ENCODE data around the gene NCOR1. TPM values are rescaled to one million over a fixed set of nuclear protein-coding genes. Genes with fewer than 3 reads are reported as not detected.

NCOR1 gene
- total RNA-seq, 1 donor from 2014 or later, result 96.1 TPM

DNA sequence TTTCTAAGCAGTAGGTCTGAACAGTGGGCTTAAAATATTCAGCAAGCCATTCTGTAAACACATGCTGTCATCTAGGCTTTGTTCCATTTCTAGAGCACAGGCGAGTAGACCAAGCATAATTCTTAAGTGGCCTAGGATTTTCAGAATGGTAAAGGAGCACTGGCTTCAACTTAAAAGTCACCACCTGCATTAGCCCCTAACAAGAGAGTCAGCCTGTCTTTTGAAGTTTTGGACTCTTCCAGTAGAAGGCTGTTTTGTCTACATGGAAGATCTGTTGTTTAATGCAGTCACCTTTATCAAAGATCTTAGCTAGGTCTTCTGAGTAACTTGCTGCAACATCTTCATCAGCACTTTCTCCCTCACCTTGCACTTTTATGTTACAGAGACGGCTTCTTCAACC, 179.1 kb downstream of the NCOR1 start:
- DNase-seq (ENCODE audit: low read depth, low spot score), result no peak

DNA sequence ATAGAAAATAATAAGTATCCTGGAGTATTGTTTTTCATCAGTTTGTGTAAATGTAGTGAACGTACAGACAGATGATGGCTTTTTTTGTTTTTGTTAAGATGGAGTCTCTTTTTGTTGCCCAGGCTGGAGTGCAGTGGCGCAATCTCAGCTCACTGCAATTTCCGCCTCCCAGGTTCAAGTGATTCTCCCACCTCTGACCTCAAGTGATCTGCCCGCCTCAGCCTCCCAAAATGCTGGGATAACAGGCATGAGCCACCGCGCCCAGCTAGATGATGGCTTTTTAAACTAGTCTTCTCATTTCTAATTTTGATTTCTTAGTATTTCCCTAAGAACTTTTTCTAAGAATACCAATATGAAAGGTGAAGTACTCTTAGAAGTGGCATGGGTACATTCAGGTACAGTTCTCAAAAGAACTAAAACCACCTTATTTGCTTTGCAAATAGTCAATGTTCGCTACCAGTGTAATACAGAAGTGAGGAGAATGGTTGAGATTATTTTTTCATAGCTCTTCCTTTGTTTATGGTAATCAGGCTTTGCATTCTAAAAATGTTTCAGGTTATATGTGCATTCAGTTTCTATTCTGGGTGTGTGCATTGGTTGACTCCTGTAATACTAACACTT, 181.5 kb downstream of the NCOR1 start:
- no peak for DNase-seq (ENCODE audit: low read depth, low spot score)

DNA sequence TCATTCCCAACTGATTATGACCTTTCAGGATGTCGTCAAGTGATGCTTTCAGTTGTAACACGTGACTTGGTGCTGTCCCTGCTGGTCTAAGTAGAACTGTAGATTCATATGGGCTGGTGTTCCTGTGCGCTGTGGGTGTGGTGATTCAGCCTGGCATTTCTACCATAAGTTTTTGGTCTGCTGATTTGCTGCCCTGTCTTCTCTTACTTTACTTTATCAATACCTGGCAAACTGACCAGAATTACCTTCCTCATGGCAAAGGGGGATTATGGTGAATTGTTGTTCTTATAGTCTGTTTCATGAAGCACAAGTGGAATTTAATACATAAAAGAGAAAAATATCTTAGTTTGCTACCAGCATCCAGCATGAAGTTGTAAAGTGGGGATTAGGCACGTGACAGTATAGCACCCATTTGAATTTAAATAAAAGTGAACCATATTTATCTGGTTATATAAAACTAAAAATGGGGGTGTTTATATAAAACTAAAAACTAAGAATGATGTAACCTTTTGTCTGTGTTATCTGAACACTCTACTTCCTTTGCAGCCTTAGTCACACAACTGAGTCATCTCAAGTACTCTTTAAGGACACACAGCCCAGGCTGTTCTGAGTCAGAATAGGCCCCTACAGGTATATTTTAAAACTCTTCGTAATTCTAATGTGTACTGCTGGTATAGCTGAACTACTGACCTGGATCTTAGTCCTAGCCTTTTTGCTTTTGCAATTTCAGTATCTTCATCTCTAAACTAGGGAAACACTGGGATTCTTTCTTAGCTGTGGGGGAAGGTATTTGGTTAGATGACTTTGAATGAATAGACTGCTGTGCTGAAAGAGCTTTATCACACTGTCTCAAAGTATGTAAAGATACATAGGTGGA, 187.4 kb downstream of the NCOR1 start:
- DNase-seq (ENCODE audit: low read depth, low spot score), result peak; percentile 72

DNA sequence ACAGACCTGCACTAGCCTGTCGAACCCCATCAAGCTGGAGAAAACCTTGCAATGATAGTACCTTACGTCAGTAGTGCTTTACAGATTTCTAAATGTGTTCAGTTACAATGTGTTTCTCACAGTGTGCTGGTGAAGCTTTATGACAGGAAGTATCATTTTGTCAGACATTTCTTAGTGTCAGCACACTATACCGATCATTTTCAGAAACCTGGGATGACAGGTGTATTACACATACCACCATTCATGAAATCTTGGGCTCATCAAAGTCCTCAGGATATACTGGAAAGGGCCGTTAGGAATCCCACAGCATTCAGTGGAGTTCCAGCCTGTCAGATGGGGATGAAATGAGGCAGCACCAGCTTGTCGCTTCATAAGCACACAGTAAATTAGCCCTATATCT, 188.4 kb downstream of the NCOR1 start:
- no peak for DNase-seq (ENCODE audit: low read depth, low spot score)

DNA sequence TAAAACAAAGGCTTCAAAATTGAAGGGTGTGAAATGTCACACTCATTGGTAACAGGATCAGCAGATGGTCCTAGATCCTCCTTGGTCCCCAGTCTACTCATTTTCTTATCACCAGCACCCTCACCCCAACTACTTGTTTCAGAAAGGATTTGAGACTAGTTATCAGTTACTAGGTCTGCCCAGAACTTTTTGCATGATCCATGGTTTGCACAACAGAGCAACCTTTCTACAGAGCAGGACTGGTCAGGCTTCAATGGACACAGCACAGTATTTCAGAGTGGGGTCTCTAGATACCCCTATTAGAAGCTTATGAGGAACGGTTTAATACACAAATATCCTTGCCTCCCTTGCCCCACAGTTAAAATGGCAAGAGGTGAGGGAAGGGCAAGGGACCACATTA, 190.1 kb downstream of the NCOR1 start:
- no peak for DNase-seq (ENCODE audit: low read depth, low spot score)

DNA sequence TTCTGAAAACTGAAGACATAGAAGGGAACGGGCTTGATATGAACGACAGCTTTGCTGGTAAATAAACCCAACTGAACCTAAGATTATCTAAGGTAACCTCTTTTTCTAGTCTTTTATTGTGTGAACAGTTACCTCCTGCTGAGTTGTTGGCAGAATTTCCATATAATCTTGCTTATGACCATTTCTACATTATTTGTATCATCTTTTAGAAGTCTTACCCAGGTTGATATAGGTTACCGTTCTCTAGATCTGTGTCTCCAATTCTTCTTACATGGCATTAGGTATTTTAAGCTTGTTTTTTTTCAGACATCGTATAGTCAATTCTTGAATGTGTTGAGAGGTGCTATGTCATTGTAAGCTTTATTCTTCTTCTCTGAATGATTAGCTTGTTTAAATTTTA, 191.5 kb downstream of the NCOR1 start:
- no peak for DNase-seq (ENCODE audit: low read depth, low spot score)

DNA sequence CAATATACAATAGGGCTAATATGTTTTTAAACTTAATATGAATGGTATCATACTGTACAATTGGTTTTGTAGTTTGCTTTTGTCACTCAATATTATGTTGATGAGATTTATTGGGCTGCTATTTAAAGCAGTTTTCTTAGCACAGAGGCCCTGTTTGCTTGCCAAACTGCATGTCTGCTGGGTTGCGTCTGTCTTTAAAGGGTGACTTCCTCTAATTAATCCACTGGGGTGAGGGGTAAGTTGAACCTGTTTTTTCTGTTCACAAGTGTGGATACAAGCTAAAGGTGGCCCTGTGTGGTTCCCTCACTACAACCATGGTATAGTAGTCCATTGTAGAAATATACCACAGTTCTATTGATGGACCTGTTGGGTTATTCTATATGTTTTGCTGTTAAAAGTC, 196.0 kb downstream of the NCOR1 start:
- no peak for DNase-seq (ENCODE audit: low read depth, low spot score)

DNA sequence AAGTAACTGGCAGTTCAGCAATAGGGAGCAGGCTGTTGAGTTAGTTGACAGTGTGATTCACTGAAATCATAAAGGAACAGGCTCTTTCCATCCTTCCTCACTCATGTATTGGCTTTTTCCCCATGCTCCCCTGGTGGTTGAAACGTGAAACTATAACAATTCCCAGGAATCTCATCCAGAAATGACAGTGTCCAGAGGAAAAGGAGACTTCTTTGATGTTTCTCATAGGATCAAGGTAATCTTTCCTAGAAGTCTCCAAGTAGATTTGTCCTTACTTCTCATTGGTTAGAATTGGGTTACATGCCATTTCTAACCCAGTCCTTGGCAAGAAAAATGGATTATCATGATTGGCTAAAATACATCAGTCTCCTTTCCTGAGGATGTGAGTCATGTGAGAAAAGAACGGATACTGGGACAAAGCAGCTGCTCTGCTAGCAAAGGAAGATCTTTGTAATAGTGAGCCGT, 201.4 kb downstream of the NCOR1 start:
- DNase-seq (ENCODE audit: low read depth, low spot score), result peak; percentile 81

DNA sequence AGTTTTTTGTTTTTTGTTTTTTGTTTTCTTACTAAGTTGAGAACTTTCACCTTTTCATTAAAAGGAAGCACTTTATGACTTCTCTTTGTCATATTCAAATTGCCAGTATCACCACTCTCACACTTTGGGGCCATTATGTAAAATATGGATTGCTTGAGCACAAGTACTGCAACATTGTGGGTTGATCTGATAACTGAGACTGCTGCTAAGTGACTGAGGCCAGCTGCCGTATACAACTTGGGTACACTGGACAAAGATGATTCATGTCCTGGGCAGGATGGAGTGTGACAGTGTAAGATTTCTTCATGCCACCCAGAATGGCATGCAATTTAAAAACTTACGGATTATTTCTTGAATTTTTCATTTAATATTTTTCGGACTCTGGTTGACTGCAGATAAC, 207.9 kb downstream of the NCOR1 start:
- DNase-seq (ENCODE audit: low read depth, low spot score), result no peak

DNA sequence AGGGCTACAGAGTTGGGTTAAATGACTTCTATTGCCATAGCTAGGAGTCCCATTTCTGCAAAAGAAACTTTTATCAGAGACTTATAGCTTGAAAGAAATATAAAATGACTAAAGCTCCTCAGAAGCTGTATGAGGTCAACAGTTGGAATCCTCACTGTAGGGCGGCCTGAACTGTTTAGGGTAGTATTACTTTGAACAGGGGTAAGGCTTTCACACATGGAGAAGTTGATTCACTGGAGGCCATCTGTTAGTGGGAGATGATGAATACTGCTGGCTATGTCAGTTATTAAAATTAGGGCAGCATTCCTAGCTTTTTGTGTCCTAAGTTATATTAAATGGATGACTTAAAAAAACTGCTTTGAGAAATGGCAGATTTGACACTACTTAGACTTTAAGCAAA, 209.7 kb downstream of the NCOR1 start:
- no peak for DNase-seq (ENCODE audit: low read depth, low spot score)

DNA sequence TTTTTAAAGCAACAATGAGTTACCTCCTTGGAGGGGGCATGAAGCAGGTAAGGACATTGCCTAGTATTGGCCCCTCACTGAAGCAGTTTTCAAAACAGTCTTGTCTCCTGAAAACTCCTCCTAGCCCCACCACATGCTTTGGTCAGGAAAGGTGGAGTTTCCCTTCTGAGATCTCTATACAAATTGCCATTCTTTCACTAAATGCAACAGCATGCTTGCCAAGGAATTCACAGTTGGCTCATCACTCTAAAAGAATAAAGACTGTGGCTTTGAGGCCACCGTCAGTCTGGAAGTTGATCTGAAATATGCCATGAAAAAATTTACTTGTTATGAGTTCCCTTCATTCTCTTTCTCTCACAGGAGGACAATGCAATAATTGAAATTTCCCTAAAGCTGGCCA, 211.5 kb downstream of the NCOR1 start:
- no peak for DNase-seq (ENCODE audit: low read depth, low spot score)

DNA sequence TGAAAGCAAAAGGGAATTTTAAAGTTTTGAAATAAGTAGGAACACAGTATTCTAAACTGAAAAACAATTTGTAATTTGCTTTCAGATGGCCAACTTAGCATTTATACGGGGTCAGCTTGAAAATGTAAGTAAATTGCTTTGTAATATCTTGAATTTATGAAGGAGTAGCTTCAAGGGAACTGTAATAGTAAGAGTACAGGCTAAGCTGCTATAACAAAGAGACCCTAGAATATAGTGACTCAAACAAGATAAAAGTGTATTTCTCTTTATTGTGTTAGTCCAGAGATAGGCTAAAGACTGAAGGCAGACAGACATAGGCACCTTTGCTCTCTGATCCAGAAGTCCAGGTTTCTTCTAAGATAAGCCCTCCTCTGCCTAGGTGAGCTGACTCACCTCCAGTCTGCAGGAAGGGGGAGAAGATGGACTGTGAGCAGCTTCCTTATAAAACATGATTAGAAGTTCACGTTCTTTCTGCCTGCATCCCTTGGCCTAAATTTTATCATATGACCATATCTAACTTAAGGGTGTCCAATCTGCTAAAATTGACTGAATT, 212.6 kb downstream of the NCOR1 start:
- no peak for DNase-seq (ENCODE audit: low read depth, low spot score)

DNA sequence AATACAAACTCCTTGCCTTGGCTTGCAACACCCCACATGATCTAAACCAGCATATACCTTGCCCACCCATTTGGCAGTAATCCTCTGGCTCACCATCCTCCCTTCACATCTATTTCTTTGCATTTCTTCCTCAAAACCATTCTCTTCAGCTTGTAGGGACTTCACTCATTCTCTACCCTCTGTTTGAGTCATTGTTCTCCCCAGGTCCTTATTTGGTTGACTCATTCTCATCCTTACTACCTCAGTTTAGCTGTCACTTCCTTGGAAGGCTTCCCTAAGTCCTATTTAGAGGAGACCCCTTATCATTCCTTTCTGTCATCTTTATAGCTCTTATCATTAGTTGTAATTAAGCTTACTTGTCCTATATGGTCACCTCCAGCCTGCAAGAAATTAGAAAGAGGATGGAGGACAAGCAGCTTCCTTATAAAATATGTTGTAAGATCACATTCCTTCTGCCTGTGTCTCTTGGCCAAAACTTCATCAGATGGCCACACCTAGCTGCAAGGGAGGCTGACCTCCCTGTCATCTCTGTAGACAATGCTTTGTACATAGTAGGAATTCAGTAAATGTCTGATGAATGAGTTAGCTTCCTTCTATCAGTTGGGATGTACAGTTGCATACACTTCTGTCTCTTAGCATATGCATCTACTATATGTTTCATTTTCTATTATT, 214.0 kb downstream of the NCOR1 start:
- DNase-seq (ENCODE audit: low read depth, low spot score), result no peak

DNA sequence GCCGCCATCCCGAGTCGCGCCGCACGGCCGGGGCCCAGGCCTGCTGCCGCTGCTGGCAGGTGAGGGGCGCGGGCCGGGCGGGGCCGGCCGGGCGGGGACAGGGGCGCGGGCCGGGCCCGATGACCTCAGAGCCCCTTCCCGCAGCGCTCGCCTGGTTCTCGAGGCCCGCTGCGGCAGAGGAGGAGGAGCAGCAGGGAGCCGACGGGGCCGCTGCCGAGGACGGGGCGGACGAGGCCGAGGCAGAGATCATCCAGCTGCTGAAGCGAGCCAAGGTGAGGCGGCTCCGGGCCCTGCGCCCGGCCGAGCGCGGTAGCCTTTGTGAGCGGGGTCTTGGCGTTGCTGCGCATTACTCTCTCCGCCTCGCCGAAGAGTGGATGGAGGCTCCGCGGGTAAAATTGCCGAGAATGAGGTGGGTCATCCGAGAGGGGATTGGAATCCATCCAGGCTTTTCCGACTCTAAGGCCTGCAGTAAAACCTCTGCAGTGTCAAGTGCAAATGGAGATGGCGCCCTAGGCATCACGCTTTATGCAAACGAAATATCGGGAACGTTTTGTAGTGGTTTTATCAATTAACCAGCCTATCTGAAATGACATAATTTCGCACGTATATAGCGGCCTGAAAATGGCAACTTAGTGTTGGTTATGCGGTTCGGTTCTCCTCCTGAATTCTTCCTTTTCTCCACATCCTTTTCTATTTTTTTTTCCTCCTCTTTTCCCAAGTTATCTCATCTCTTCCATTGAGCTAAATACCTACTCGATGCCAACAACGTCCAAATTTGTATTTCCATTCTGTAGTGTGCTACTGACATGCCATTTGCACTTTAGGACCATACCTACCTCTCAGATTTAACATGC, 215.1 kb downstream of the NCOR1 start:
- no peak for DNase-seq (ENCODE audit: low read depth, low spot score)

DNA sequence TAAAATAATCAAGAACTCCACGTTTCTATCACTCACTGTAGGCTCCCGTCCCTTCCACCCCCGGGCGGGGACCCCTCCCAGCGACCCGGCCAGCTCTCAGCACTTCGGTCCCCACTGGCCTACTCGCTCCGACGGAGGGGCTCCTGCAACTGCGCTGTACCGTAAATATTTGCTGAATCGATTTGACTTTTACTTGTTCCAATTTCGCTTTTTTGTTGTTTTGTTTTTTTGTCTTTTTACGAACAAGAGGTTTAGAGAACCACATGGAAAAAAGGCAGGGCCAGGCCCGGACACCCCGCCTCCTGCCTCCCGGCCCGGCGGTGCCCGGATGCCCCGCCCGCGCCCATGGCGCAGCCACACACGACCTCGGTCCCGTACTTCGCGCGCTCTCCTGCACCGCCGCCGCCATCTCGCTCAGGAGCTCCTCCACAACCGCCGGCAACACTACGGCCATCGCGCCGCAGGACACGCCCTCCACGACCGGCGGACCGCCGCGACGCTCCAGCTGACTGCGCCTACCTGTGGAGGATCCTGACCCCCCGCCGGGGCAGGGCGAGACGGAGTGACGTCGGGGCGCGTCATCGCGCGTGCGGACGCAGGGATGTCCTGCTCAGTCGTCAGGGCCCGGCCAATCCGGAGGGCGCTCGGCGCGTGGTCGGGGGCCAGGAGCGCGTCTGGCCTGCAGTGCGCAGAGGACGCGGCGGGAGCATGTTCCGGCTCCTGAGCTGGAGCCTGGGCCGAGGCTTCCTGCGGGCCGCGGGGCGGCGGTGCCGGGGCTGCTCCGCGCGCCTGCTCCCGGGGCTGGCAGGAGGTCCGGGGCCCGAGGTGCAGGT, 216.0 kb downstream of the NCOR1 start, which contains the start of the genes TTC19 and ZSWIM7:
Gene TTC19, plus strand, starts transcription at position 684 of the 833 bp plus-strand sequence. Its CDS starts 25 bp downstream, at position 709.
Gene ZSWIM7, minus strand, starts transcription at position 564 of the 833 bp plus-strand sequence. Its CDS starts 110 bp downstream, at position 454.
- DNase-seq (ENCODE audit: low read depth, low spot score), result peak; percentile 83

DNA sequence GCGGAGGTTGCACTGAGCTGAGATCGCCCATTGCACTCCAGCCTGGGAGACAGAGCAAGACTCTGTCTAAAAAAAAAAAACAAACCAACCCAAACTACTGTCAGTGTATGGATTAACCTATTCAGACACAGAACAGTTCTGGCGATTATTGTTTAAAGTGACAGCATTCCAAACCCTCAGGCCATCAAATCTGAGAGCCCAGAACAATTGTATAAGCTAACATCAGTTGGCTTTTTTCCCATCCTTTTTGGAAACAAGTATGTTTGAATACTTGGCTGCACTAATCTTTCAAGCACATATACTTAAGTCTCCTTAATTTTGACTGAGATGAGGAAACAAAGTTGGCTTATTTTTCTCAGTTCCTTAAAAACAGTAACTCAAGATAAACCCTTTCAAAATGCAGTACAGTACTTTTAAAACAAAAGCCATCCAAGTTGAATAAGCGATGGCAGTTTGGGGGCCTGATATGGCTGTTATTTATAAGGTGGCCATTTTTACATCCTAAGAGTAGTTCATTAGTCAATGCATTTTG, 217.2 kb downstream of the NCOR1 start:
- no peak for DNase-seq (ENCODE audit: low read depth, low spot score)

DNA sequence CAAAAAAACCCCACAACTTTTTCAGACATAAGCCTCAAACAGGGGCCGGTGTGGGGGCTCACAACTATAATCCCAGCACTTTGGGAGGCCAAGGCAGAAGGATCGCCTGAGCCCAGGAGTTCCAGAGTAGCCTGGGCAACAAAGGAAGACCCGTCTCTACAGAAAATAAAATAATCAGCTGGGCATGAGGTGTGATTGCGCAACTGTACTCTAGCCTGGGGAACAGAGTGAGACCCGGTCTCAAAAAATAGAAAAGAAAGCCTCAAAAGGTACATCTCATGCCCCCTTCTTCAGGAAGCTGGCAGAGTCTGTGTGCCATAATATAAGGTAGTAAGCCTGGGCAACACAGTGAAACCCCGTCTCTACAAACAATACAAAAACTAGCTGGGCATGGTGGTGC, 219.0 kb downstream of the NCOR1 start:
- no peak for DNase-seq (ENCODE audit: low read depth, low spot score)

DNA sequence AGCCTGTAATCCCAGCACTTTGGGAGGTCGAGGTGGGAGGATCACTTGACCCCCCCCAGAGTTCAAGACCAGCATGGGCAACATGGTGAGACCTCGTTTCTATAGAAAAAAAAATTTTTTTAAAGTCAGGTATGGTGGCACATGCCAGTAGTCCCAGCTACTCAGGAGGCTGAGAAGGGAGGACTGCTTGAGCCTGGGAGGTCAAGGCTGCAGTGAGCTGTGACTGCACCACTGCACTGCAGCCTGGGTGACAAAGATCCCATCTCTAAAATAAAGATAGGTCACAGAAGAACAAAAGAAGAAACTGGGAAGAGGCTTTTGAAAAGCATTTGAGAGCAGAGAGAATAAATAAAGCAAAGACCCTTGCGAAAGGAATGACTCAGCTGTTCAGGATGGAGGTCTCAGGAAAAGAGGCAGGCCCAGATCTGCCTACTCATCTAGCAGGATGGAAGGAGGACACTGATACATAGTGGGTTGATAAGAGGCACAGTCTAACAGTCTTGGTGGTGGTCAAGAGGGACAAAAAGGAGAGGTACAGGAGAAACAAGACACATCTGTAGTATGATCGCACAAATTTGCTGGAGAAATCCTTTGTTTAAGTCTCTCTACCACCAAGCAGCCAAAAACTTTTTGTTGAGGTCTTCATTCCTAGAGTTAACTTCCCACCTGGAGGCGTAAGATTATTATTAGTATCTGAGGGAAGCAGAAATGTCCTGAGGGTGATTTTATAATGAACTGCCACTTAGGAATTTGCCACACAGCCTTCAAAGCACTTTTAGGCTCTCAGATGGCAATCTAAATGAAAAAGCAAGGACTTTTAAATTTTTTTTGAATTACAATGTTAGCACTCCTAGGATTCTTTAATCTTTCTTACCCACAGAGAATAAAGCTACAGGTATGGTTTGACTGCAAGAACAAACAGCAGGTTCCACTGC, 233.4 kb downstream of the NCOR1 start:
- no peak for DNase-seq (ENCODE audit: low read depth, low spot score)

DNA sequence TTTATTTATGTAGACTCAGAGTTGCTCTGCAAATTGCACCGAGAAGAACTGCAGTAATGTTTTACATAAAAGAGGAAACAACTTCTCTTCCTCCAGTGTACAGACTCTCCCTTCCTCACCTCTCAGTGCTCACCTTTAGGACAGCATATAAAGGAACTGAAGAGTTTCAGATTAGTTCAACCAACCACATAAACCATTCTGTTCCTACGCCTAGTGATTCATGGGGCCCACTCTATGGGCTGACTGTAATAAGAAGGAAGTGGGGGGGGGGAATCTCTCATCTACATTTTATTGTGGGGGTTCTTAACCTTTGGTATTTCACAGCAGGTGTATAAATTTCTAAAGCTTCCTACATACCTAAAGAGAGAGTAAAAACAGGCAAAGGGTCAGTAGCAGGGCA, 234.1 kb downstream of the NCOR1 start:
- DNase-seq (ENCODE audit: low read depth, low spot score), result no peak

Data from pulmonary artery endothelial cell (primary cell).